HTR-8/SVneo (cell line): ENCODE results near the gene FOXP1.

Source experiments
- DNase-seq: peaks from one replicate; pipeline ENCODE4 v3.0.0; 2011; ENCODE audit warnings: low spot score, mixed read lengths; ENCODE audit not compliant: insufficient read length
- FAIRE-seq: peaks from 2 replicates; lab custom pipeline; 2011; peaks lifted over from hg19 to GRCh38; lab: Jason Lieb, UNC

FOXP1 gene

DNA sequence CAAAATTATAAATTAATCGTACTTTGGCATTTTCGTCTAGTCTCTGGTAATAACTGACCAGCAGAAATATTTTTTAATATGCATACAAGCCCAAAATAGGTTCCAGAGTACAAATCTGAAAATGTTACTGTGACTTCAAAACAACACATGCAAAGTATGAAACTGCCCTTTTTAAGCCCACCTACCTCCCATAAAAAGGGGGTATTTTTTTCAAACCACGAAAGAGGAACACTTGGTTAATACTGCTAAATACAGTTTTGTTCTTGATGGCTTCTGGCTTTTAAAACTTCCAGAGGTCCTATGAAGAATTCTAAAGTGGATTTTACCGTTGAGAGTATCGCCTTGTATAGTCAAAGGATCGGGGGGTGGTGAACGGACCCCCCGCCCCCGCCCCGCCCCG is 610.7 kb downstream of the FOXP1 start:
- FAIRE-seq (no peak), DNase-seq (no peak)

DNA sequence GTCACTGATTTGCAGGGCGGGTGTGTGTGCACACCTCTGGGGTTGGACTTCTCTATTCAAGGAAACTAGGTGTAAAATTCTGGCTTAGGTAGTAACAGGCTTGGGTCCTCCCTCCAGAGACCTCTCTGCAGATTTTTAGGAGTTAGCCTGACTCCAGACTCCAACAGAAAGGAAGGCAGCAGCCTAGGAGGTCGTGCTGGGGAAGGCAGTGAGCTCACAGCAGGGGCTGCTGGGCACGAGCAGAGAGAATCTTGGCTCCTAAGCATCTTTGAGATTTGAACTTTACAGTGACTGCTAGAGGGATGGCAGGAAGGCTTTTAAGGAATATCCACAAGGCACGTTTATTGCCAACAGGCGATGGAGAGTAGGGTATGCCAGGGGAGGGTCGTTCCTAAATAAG is 612.6 kb downstream of the FOXP1 start:
- no peak for FAIRE-seq

DNA sequence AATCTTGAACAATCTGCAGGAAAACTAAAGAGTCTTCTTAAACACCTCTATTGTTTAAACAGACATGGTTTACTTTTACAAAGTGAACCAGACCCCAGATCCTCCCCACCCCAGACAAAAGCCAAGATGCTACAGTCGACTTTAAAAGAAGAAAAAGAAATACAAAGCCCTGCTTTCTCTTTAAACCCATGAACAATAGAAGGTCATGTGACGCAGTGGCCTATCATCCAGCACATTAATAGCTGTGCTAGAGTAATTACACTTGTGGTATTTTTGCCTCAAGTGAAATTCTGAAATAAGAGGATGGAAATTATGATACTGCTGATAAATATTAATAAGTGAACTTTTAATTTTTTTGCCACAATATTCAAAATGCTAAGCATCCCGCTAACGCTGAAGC is 613.4 kb downstream of the FOXP1 start:
- DNase-seq (no peak), FAIRE-seq (no peak)

More for the DNA sequence above, 612.6 kb downstream of the FOXP1 start:
- DNase-seq, result no peak

DNA sequence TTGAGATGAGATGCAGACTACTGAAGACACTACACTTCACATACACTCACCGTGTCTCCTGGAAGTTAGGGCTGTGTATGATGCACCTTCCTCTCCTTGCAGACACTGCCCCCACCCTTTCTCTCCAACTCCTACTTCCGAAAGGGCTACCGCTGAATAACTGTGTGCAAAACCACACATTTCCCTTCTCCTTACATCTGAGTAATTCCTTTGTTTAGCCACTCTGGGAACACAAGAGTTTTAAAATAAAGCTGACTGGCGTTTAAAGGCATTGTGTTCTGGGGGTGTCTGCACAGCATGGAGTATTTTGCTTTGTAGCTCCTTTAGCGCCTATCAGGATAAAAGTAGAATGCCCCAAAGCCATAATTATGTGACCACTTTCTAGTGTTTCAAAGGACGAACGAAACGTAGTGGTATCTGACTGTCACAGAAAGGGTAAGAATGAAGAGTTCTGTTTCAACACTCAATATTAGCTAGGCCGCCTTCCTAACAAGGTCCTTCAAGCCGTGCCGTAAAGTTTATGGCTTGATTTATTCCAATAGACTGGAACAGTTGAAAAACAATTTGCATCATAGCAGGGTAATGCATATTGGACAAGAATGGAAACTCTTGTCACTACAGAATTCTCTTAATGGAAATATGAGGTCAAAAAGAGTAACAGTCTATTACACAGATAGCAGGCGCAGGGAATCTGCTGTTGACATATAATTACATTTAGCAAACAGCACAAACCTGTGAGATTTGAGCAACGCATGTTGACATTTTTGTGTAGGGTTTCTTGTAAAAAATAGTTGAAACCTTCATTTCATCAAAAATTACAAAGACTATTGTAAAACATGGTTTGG is 619.9 kb downstream of the FOXP1 start:
- FAIRE-seq, result no peak

DNA sequence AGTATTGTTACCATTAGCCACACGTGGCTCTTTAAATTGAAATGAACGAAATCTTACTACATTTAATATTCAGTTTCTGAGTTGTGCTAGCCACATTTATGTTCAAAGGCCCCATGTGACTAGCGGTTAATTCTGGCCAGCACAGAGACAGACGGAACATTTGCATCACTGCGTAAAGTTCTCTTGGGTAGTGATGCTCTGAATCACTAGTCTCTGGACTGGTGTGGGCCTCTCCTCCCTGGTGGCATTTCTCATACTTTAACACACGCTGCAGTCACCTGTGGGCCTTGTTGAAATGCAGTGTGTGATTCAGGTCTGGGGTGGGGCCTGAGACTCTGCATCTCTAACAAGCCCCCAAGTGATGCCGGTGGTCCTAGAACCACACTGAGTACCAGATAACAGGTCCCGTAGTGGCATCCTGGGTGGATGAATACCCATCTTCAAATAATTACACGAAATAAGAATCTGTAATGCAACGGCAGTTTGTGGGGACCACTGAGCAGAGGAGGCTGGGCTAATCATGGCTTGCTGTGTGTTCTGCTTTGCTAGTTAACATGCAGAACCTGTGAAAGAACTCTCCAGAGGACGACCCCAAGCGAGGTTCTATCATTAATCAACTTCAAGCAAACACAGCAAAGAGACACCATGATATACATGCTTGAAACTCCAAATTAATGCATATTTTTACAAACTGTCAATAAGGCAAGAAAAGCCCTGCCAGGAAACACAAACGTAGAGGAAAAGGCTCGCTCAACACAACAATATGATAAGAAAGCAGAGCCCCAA is 623.8 kb downstream of the FOXP1 start:
- DNase-seq (no peak), FAIRE-seq (no peak)

More for the DNA sequence above, 619.9 kb downstream of the FOXP1 start:
- no peak for DNase-seq

DNA sequence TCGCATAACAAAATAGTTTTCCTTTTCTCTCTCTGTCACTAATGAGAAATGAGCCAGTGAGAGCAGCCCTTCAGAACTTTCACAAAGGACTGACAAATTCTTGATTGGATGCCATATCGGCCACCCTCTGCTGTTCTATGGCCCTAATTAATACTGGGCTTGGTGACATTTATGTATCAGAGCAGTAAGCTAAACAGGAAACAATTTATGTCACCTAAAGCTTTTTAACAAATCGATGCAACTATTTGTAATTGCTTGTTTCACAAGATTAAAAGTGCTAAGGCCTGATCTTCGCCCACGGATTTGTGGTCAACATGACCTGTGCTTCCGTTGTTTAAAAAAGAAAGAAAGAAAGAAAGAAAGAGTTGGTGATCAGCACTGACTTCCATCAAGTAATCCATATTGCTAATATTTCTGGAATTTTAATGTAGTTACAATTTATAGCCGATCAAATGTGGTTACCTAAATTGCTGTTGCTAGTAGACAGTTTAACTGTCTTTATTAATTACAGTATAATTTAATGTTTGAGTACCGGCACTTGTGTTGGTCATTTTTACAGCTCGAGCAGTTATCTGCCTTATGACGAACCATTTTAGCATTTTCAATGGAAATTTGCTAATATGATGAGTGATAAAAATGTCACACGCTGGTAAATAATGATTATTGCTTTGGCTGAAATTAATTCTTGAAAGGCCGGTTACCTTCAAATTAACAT is 631.3 kb downstream of the FOXP1 start:
- FAIRE-seq, result no peak
- no peak for DNase-seq

DNA sequence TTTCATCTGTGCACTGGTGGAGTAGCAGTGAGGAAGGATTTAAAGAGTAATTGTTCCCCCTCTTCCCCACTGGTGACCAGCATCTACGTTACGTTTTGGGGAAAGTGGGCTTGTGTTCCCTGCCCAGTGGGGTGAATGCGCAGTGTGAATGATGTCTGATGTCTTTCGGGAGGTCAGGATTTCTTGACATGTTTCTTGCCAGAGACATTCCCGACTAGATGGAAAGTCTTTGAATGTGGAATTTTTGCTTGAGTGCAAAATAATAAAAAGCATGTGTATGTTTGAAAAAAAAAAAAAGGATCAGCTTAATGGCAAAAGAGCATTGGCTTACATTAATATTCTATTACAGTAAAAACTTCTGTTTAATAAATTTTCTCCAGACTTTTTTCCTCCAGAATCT is 632.2 kb downstream of the FOXP1 start:
- no peak for FAIRE-seq

DNA sequence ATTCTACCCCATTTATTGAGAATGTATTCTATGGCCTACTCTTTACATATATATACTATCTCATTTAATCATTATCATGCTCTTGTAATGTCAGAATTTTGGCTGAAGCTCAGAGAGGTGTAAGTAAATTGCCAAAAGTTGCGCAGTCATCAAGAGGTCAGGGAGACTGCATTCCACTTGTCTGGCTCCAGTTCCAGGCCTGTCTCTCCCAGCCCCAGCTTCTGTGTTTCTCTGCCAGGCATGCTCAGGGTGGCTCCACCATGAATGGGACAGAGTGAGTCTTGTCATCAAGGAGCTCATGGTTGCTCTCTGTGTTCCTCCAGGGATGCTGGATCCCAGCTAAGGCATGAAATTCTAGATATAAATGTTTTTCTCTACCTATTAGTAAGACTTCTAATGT is 635.9 kb downstream of the FOXP1 start:
- DNase-seq (no peak), FAIRE-seq (no peak)

More for the DNA sequence above, 632.2 kb downstream of the FOXP1 start:
- no peak for DNase-seq

DNA sequence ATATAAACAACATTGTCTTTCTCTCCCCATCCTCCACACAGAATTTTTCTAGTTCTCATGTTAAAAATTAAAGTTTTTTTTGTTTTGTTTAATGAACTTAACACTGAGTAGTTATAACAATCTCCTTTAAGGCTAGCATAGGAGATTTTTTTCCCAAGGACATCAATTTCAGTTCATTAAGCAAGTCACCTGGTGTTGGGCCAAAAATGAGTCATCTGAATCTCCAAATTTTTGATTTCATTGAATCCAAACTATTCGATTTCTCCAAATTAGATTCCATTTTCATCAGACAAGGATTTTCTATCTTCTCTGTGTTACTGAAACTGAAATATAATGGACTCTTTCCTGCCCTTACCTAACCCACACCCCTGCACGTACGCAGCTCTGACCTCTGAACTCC is 639.6 kb downstream of the FOXP1 start:
- no peak for DNase-seq
- no peak for FAIRE-seq

DNA sequence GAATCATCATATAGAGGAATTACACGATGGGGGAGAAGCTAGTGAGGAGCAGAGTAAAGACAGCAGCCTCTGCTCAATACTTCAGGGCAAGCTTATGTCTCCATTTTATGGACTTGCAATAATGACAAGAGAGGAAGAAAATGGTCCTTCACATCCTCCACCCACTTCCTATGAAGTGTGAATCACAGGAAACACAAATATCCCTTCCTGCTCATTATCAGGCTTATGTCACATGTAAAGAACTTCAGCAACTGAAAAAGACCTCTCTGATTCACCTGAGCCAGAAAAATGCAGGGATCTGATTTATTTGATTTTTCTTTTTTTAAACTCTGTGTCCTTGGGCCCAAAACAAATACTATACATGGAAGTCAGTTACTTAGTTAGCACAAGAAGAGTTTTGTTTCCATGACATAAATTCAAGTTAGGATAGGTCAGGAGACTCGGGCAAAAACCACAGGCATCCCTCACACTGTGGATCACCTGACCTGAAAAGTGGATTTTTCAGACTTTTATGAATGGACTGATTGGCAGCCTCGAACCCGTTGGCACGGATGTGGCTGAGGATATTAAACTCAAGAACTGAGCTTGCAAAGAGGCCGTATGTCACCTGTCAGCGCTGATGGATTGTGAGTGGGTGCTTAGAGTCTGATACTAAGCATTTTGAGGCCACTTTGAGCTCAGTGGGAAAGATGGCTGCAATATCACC is 650.3 kb downstream of the FOXP1 start:
- FAIRE-seq, result no peak
- DNase-seq, result no peak

DNA sequence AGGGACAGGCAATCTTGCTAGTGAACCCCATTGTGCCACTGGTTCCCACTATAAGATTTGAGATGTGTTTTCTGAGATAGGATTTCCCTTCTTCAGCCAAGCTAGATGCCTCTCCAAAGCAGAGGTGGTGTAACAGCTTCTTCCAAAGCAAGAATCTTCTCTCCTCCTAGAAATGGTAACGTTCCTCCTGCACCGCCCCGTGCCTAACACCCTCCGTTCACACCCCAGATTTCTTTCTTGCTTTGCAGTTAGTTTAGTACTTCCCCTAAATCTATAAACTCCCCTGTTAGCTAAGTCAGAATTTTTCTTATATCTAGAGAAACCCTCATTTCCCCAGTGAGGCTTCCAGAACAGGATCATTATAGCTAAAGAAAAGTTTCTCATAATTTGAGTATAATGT is 653.5 kb downstream of the FOXP1 start:
- no peak for FAIRE-seq

DNA sequence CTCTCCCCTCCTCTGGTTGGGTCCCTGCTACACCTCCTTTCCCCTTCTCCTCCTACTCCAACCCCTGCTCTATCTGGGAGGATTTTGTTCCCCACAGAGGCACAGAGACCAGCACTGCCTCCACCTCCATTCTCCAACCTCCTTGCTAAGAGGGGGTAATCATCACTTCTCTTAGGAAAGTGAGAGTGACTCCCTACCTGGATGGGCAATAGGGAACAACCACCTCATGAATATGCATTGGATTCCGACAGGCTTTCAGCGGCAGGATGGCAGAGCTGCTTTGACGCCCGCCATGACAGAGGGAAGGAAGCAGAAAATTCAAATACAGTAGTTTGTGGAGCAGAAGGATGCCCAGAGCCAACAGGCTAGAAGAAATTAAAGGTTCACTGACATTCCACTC is 656.3 kb downstream of the FOXP1 start:
- DNase-seq (no peak), FAIRE-seq (no peak)

More for the DNA sequence above, 653.5 kb downstream of the FOXP1 start:
- DNase-seq, result no peak

DNA sequence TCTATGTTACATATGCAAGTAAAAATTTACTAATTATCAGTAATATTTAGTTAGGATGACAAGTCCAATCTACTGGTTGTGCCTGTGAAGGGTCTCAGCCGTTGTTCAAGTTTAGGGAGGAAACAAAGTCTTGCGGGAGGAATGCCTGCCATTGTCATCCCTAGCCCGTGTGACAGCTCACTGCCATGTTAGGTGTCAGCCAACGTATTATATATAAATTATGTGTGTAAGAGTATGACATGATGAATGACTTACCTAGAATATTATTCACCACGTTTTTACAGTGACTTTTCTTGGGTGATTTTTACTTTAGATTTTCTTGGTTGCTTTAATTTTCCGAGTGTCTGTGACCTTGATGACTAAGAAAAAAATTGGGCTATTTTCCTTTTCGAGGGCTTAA is 656.7 kb downstream of the FOXP1 start:
- FAIRE-seq, result no peak
- DNase-seq, result no peak

DNA sequence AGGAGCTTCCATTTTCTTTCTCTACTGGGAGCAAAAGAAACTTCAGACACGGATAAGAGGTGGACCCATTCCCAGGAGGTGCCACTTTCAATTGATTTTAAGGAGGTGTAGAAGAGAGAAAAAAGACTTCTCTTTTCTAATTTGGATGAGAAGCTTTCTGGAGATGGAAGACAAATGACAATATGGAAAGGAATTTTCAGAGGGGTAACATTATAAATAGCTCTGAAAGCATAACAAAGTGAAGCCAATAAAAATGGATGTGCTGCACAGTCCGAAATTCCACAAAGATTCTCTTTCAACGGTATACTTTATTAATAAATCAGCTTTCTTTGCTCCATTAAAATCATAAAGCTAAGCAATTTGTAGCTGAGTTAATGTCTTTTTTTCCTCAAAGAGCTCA is 663.9 kb downstream of the FOXP1 start:
- no peak for FAIRE-seq
- no peak for DNase-seq

DNA sequence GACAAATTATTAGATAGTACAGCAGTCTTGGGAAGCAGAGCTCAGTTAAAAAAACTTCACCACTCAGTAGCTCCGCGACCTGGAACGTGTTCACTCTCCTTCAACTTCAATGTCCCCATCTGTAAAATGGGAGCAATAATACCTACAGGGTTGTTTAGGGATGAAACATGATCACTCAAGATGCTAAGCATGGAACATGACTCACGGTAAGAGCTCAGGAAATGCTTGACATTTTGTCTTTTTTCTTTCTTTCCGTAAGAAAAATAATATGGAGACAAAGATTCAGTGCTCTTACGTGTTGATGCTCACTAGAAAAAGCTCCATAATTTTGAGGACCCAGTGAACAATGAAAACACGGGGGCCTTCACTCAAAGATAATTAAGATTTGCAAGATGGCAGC is 664.4 kb downstream of the FOXP1 start:
- DNase-seq, result no peak
- FAIRE-seq, result no peak

DNA sequence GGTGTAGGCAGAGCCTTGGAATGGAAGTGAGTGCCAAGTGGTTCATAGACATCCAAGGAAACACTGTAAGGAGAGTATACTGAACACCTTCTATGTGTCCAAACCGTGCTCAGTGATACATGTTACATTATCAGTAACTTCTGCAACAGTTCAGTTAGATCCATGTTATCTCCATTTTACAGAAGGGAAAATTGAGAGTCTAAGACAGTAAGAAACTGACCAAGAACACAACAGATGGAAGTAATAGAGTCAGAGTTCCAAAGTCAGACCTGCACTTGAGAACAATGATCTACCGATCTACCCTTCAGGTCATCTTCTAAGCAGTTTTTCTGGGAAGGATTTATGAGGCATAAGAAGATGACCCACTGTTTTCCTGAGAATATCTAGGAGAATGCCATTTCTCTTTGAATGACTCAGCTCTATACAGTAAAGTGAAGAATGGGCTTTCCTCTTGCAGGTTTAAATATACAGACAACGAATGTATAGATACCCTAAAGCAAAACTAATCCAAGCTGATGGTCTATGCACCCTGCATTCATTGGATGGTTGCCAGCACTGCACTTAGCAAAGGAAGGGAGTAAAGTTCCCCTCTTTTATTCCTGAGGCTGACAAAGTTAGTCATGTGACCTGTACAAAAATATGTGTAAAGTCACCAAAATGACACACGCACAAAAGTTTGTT is 667.0 kb downstream of the FOXP1 start:
- FAIRE-seq (no peak), DNase-seq (no peak)

DNA sequence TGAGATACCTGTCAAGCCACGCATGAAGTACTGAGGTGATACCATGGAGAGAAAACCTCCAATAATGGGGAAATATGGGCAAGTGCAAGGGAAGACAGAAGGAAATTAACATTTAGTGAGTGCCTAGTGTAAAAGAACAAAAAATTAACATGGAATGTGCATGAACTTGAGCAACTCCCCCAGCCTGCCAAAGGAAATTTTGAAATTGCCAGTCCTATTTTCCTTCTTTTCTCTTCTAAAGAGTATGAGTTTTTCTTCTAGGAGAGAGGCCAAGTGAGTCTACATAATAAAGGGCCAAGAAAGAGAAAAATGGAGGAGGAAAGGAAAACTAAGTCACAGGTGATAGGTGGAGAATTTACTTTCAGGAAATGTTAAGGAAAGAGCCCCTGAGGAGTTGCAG is 668.7 kb downstream of the FOXP1 start:
- DNase-seq (no peak), FAIRE-seq (no peak)

DNA sequence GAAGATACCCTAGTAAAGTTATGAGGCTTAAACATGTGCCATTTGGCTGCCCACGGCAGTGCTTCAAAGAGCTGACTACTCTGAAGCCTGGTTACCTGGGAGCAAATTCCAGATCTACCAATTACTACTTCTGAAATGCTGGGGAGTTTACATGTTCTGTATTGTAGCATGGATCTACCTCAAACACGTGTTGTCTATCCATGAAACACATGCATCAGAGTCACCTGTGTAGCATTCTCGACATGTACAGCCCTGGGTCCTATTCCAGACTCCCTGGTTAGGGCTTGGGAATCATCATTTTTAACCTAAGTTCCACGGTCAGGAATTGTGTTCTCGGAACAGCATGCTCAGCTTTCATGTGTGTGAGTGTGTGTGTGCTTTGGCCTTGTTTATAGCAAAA is 671.8 kb downstream of the FOXP1 start:
- FAIRE-seq, result no peak

DNA sequence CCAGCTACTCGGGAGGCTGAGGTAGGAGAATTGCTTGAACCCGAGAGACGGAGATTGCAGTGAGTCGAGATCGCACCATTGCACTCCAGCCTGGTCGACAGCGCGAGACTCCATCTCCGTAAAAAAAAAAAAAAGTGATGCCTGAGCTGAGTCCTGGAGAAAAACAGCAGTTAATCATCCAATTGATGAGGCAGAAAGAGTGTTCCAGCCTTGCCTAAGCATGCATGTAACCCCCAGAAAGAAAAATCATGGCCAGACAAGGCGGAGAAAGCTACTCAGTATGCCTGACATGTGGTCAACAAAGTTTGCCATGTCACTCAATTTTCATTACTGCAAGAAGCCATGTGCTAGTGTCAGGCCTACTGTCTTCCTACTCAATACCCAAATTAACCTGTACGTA is 678.0 kb downstream of the FOXP1 start:
- no peak for FAIRE-seq
- no peak for DNase-seq

More for the DNA sequence above, 671.8 kb downstream of the FOXP1 start:
- no peak for DNase-seq
